ENCODE measurements around the gene ENTPD6. TPM values are rescaled to one million over a fixed set of nuclear protein-coding genes. Genes with fewer than 3 reads are reported as not detected.

The ENTPD6 gene
- total RNA-seq, 1 donor from 2014 or later, result 32.3 TPM

DNA sequence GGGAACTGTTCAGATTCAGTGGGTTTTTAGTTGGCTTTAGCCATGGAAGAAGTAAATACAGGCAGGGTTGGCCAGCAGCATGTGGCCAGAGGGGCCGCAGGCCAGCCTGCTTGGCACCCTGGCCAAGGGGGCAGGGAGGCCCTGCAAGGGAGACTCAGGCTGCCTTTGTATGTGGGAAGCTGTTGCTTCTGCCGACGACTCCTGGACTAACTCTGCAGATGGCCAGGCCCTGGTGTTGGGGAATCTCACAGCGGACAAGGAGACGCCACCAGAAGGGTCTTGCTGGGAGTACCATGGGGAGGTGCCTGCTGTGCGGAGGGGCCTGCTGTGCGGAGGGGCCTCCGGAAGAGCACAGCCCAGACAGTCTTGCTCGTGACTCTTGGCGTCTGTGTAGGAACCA, 77.5 kb downstream of the ENTPD6 start:
- Histone ChIP-seq H3K4me1 (no peaks in the 10 kb centered on the region), H2AFZ (replicated peaks) (no peak overlapping the region), H3K27ac (no peak overlapping the region), H3K9ac (no peak overlapping the region), H4K20me1 (ENCODE audit: low read depth) (no peaks in the 10 kb centered on the region), H3K4me2 (no peak overlapping the region), H3K79me2 (ENCODE audit: low read depth) (no peaks in the 10 kb centered on the region), H3K27me3 (no peaks in the 10 kb centered on the region), H3K36me3 (no peaks in the 10 kb centered on the region), H3K4me3 (no peak overlapping the region), H3F3A (ENCODE audit: low read depth) (no peaks in the 10 kb centered on the region), H3K9me3 (ENCODE audit: low read depth) (no peaks in the 10 kb centered on the region)
- Mint-ChIP-seq H3K27me3 (ENCODE audit: insufficient read depth, low read depth) (no peaks in the 10 kb centered on the region), H3K4me3 (no peak overlapping the region), H3K27ac (peak overlapping the region; percentile 74), H3K36me3 (peaks cover 27% of the 10 kb centered on the region), H3K4me1 (peaks cover 4% of the 10 kb centered on the region), H3K9me3 (no peaks in the 10 kb centered on the region)
- TF ChIP-seq, protein P1, sequence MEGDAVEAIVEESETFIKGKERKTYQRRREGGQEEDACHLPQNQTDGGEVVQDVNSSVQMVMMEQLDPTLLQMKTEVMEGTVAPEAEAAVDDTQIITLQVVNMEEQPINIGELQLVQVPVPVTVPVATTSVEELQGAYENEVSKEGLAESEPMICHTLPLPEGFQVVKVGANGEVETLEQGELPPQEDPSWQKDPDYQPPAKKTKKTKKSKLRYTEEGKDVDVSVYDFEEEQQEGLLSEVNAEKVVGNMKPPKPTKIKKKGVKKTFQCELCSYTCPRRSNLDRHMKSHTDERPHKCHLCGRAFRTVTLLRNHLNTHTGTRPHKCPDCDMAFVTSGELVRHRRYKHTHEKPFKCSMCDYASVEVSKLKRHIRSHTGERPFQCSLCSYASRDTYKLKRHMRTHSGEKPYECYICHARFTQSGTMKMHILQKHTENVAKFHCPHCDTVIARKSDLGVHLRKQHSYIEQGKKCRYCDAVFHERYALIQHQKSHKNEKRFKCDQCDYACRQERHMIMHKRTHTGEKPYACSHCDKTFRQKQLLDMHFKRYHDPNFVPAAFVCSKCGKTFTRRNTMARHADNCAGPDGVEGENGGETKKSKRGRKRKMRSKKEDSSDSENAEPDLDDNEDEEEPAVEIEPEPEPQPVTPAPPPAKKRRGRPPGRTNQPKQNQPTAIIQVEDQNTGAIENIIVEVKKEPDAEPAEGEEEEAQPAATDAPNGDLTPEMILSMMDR (IDR thresholded peaks at IDR 0.05), result no peak
- TF ChIP-seq EZH2 (IDR thresholded peaks at IDR 0.05), result no peak
- TF ChIP-seq EZH2phosphoT487 (IDR thresholded peaks at IDR 0.05), result no peak
- no peak for DNase-seq (ENCODE audit: low spot score)

- peaks cover 24% of the 10 kb centered on the region for H3K36me3 Mint-ChIP-seq
- no peak overlapping the region for H3K27ac ChIP-seq
- no peak for TF ChIP-seq EZH2phosphoT487 (IDR thresholded peaks at IDR 0.05)
- TF ChIP-seq, protein P1 (IDR thresholded peaks at IDR 0.05), result no peak
- no peak for TF ChIP-seq EZH2 (IDR thresholded peaks at IDR 0.05)
Measured at GRCh38 chr20:25273541-25274358, 78.2 kb downstream of the ENTPD6 start.

GRCh38 chr20:25274481-25274880, 79.0 kb downstream of the ENTPD6 start:
- Histone ChIP-seq H3K27me3 (no peaks in the 10 kb centered on the region), H3K4me3 (no peak overlapping the region), H4K20me1 (ENCODE audit: low read depth) (no peaks in the 10 kb centered on the region), H3K27ac (no peak overlapping the region), H3K36me3 (no peaks in the 10 kb centered on the region), H3K4me1 (no peaks in the 10 kb centered on the region), H3K9ac (no peak overlapping the region), H3K79me2 (ENCODE audit: low read depth) (no peaks in the 10 kb centered on the region), H2AFZ (replicated peaks) (no peak overlapping the region), H3F3A (ENCODE audit: low read depth) (no peaks in the 10 kb centered on the region), H3K4me2 (no peak overlapping the region), H3K9me3 (ENCODE audit: low read depth) (no peaks in the 10 kb centered on the region)
- Mint-ChIP-seq H3K4me3 (no peak overlapping the region), H3K4me1 (peaks cover 4% of the 10 kb centered on the region), H3K9me3 (no peaks in the 10 kb centered on the region), H3K36me3 (peaks cover 17% of the 10 kb centered on the region), H3K27ac (no peak overlapping the region), H3K27me3 (ENCODE audit: insufficient read depth, low read depth) (no peaks in the 10 kb centered on the region)
- no peak for TF ChIP-seq EZH2 (IDR thresholded peaks at IDR 0.05)
- TF ChIP-seq, protein P1 (IDR thresholded peaks at IDR 0.05), result no peak
- TF ChIP-seq EZH2phosphoT487 (IDR thresholded peaks at IDR 0.05), result no peak
- no peak for DNase-seq (ENCODE audit: low spot score)

More at GRCh38 chr20:25273541-25274358, 78.2 kb downstream of the ENTPD6 start:
- H2AFZ ChIP-seq (replicated peaks), result no peak overlapping the region
- no peaks in the 10 kb centered on the region for H4K20me1 ChIP-seq (ENCODE audit: low read depth)
- no peak overlapping the region for H3K4me3 Mint-ChIP-seq
- H3K9me3 Mint-ChIP-seq, result no peaks in the 10 kb centered on the region
- H3K4me2 ChIP-seq, result no peak overlapping the region
- H3K9me3 ChIP-seq (ENCODE audit: low read depth), result no peaks in the 10 kb centered on the region
- no peaks in the 10 kb centered on the region for H3F3A ChIP-seq (ENCODE audit: low read depth)
- no peak overlapping the region for H3K4me3 ChIP-seq
- no peaks in the 10 kb centered on the region for H3K36me3 ChIP-seq
- DNase-seq (ENCODE audit: low spot score), result no peak
- H3K27me3 Mint-ChIP-seq (ENCODE audit: insufficient read depth, low read depth), result no peaks in the 10 kb centered on the region
- no peak overlapping the region for H3K27ac Mint-ChIP-seq
- H3K4me1 Mint-ChIP-seq, result peaks cover 4% of the 10 kb centered on the region
- H3K4me1 ChIP-seq, result no peaks in the 10 kb centered on the region
- H3K9ac ChIP-seq, result no peak overlapping the region
- no peaks in the 10 kb centered on the region for H3K79me2 ChIP-seq (ENCODE audit: low read depth)
- H3K27me3 ChIP-seq, result no peaks in the 10 kb centered on the region
